C4-2B (cell line): ENCODE data around the gene TRAF3IP3.

ENCODE experiments used
- H3K27ac ChIP-seq: fragments of 450-650 bp; 2 replicates; pipeline ENCODE4 v1.5.1; 2017
- CTCF ChIP-seq: fragments of 450-650 bp; conservative IDR thresholded peaks from 2 replicates; pipeline ENCODE4 v1.5.1; 2017; ENCODE audit warnings: mild to moderate bottlenecking
- ZFX ChIP-seq: fragments of 450-650 bp; IDR thresholded peaks from 2 replicates; pipeline ENCODE4 v1.6.1; 2017

TRAF3IP3 gene

DNA sequence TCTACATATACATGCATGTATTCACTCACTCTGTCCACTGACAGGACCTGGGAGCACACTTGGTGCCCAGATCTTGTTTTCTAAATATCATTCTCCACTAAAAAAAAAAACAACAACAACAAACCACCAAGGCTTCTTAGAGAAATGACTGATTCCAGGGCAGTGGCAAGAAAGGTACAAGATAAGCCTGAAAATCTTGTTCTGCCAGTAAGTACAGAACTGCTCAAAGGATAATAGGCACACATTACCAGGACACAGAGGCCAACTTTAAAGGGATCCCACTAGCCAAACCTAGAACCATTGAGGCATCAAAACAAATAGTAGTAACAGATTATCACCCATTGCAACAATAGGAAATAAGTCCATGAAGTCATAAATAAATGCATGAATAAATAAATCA lies 40.5 kb upstream of the TRAF3IP3 start:
- TF ChIP-seq ZFX (no peak), CTCF (no peak)

GRCh38 chr1:209717818-209718217 lies 38.0 kb upstream of the TRAF3IP3 start:
- no peak overlapping the region for H3K27ac ChIP-seq
- TF ChIP-seq CTCF (no peak), ZFX (no peak)

More for the DNA sequence above, 40.5 kb upstream of the TRAF3IP3 start:
- H3K27ac ChIP-seq: no peak overlapping the region

GRCh38 chr1:209720326-209720725 lies 35.5 kb upstream of the TRAF3IP3 start:
- TF ChIP-seq CTCF (no peak), ZFX (no peak)
- H3K27ac ChIP-seq: no peak overlapping the region

DNA sequence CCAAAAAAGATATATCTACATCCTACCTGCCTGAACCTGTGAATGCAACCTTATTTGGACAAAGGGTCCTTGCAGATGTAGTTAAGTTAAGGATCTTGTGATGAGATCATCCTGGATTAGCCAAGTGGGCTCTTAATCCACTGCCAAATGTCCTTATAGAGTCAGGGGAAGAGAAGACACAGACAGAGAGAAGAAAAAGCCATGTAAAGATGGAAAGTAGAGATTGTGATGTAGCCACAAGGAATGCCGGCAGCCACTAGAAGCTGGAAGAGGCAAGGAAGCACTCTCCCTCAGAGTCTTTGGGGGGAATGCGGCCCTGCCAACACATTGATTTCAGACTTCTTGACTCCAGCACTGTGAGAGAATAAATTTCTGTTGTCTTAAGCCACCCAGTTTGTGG lies 35.0 kb upstream of the TRAF3IP3 start:
- H3K27ac ChIP-seq: no peak overlapping the region
- TF ChIP-seq CTCF (no peak), ZFX (no peak)

- TF ChIP-seq ZFX (no peak), CTCF (no peak)
Observed at GRCh38 chr1:209721323-209721722, 34.5 kb upstream of the TRAF3IP3 start.

DNA sequence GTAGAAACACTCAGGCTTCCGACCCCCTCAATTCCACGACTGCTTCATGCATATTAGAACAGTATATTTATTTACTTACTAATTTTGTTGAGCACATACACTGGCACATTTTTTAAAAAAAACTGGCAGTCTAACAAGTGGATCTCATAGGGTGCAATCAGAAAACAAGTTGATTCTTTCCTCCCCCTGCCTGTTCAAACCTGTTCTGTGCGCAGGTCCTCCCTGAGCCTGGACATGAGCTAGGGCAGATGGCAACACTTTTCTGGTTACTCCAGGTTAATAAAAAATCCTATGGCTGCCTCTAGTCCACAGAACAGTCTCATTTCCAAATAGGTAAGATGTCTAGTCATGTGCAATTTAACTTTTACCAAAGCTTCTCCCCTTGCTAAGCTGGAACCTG lies 32.6 kb upstream of the TRAF3IP3 start:
- H3K27ac ChIP-seq: no peak overlapping the region
- TF ChIP-seq CTCF (no peak), ZFX (no peak)

More at GRCh38 chr1:209721323-209721722, 34.5 kb upstream of the TRAF3IP3 start:
- no peak overlapping the region for H3K27ac ChIP-seq

- TF ChIP-seq ZFX (no peak), CTCF (no peak)
Observed at GRCh38 chr1:209723756-209724693, 31.8 kb upstream of the TRAF3IP3 start.

More at GRCh38 chr1:209723756-209724693, 31.8 kb upstream of the TRAF3IP3 start:
- H3K27ac ChIP-seq: no peak overlapping the region
